Neuronal stem cell (in vitro differentiated cells): ENCODE results near the gene TBC1D16.

Experiments used
- DNase-seq: peaks from one replicate; pipeline ENCODE4 v3.0.0-alpha.2; 2013; ENCODE audit warnings: low spot score
- H2AFZ ChIP-seq: one replicate; pipeline ENCODE4 v1.6.1; 2013; ENCODE audit warnings: mild to moderate bottlenecking, low read length, inconsistent platforms
- H2AK5ac ChIP-seq: 2 replicates; pipeline ENCODE4 v1.6.1; 2013; ENCODE audit warnings: low read depth, mild to moderate bottlenecking, inconsistent platforms, low read length, moderate library complexity, mixed read lengths
- H2BK120ac ChIP-seq: 2 replicates; pipeline ENCODE4 v1.6.1; 2013; ENCODE audit warnings: low read depth, mild to moderate bottlenecking, inconsistent platforms, low read length, moderate library complexity, mixed read lengths
- H2BK12ac ChIP-seq: one replicate; pipeline ENCODE4 v1.6.1; 2013; ENCODE audit warnings: low read length, inconsistent platforms
- H2BK15ac ChIP-seq: 2 replicates; pipeline ENCODE4 v1.6.1; 2013; ENCODE audit warnings: mild to moderate bottlenecking, low read length, inconsistent platforms, mixed read lengths
- H2BK5ac ChIP-seq: one replicate; pipeline ENCODE4 v1.6.1; 2013; ENCODE audit warnings: inconsistent platforms, mild to moderate bottlenecking, low read length, moderate library complexity
- H3K14ac ChIP-seq: one replicate; pipeline ENCODE4 v1.6.1; 2013; ENCODE audit warnings: low read length, inconsistent platforms
- H3K18ac ChIP-seq: 2 replicates; pipeline ENCODE4 v1.6.1; 2013; ENCODE audit warnings: low read length, inconsistent platforms
- H3K23ac ChIP-seq: 2 replicates; pipeline ENCODE4 v1.6.1; 2013; ENCODE audit warnings: low read depth, mild to moderate bottlenecking, mixed read lengths, low read length, inconsistent platforms; ENCODE audit not compliant: poor library complexity
- H3K27ac ChIP-seq: replicated peaks from 3 replicates; pipeline ENCODE4 v1.5.1; 2013; ENCODE audit warnings: low read length, inconsistent platforms
- H3K27me3 ChIP-seq, 3 experiments: 2 replicates each; pipeline ENCODE4 v1.6.1; 2013; ENCODE audit warnings: low read length in 3 of 3, mild to moderate bottlenecking in 2 of 3, inconsistent platforms in 1 of 3, low read depth in 1 of 3, mixed read lengths in 1 of 3, moderate library complexity in 1 of 3; ENCODE audit not compliant: control insufficient read depth in 3 of 3, insufficient read depth in 3 of 3
- H3K36me3 ChIP-seq, 2 donors: replicated peaks in 1 of 2; 2 replicates each; pipeline ENCODE4 v1.6.1; 2013; ENCODE audit warnings: low read length in 2 of 2; ENCODE audit not compliant: control insufficient read depth in 2 of 2, insufficient read depth in 2 of 2
- H3K4ac ChIP-seq: 2 replicates; pipeline ENCODE4 v1.6.1; 2013; ENCODE audit warnings: inconsistent platforms, mild to moderate bottlenecking, low read length, moderate library complexity
- H3K4me1 ChIP-seq, 2 donors: 1 replicate in 1 of 2; 2 replicates in 1 of 2; pipeline ENCODE4 v1.6.1; 2013; ENCODE audit warnings: low read length in 2 of 2, low read depth in 1 of 2; ENCODE audit not compliant: control insufficient read depth in 2 of 2, insufficient read depth in 1 of 2
- H3K4me2 ChIP-seq: one replicate; pipeline ENCODE4 v1.6.1; 2013; ENCODE audit warnings: mild to moderate bottlenecking, low read length, inconsistent platforms; ENCODE audit not compliant: insufficient read depth, poor library complexity, severe bottlenecking
- H3K4me3 ChIP-seq, 2 donors: 2 replicates each; pipeline ENCODE4 v1.5.1; 2013; ENCODE audit warnings: low read length in 2 of 2, mild to moderate bottlenecking in 2 of 2, inconsistent platforms in 1 of 2, moderate library complexity in 1 of 2
- H3K79me1 ChIP-seq: one replicate; pipeline ENCODE4 v1.6.1; 2013; ENCODE audit warnings: low read depth, mild to moderate bottlenecking, inconsistent platforms, low read length, moderate library complexity
- H3K9ac ChIP-seq: one replicate; pipeline ENCODE4 v1.6.1; 2013; ENCODE audit warnings: mild to moderate bottlenecking, low read depth, low read length, inconsistent platforms; ENCODE audit not compliant: poor library complexity
- H3K9me3 ChIP-seq, 2 donors: replicated peaks in 1 of 2; 2 replicates each; pipeline versions ENCODE3 to v1.6.1; 2013; ENCODE audit warnings: low read length in 2 of 2, mild to moderate bottlenecking in 2 of 2, inconsistent platforms in 1 of 2, low read depth in 1 of 2, mixed read lengths in 1 of 2, moderate library complexity in 1 of 2; ENCODE audit not compliant: control insufficient read depth in 2 of 2, insufficient read depth in 1 of 2
- H4K8ac ChIP-seq: one replicate; pipeline ENCODE4 v1.6.1; 2013; ENCODE audit warnings: low read depth, mild to moderate bottlenecking, inconsistent platforms, low read length, moderate library complexity
- H4K91ac ChIP-seq: one replicate; pipeline ENCODE4 v1.6.1; 2013; ENCODE audit warnings: low read length, low read depth, mild to moderate bottlenecking, inconsistent platforms; ENCODE audit not compliant: poor library complexity
- WGBS, 2 donors: extraction: QIAGEN DNeasy Blood & Tissue Kit; methylation state at CpG; one replicate each; pipeline ENCODE4 v1.1.7; 2013; ENCODE audit warnings: missing lambda C conversion rate in 2 of 2, mixed read lengths in 1 of 2; ENCODE audit not compliant: insufficient read length in 2 of 2, insufficient replicate concordance in 1 of 2; ENCODE audit errors: extremely low coverage in 2 of 2; 5-methylcytosine and 5-hydroxymethylcytosine counted together

TBC1D16 gene

GRCh38 chr17:79912552-79913330 is 122.9 kb downstream of the TBC1D16 start:
- no peak for DNase-seq
- Histone ChIP-seq H3K4me1 (peaks cover 4 to 8% of the 10 kb centered on the region in 2 donors), H3K4ac (no peak overlapping the region), H3K9me3 (no peaks in the 10 kb centered on the region), H3K36me3 (no peaks in the 10 kb centered on the region), H3K27me3 (peaks cover 0 to 62% (median 3%) of the 10 kb centered on the region in 3 experiments), H2AFZ (no peak overlapping the region), H3K27ac (no peak overlapping the region), H2BK12ac (no peak overlapping the region), H2BK5ac (no peak overlapping the region), H3K14ac (no peak overlapping the region), H2BK120ac (no peak overlapping the region), H3K4me2 (no peak overlapping the region), H3K23ac (peak overlapping the region; percentile 1), H4K91ac (no peak overlapping the region), H4K8ac (no peak overlapping the region), H2BK15ac (peak overlapping the region; percentile 73), H3K9ac (no peak overlapping the region), H3K18ac (peak overlapping the region; percentile 65), H3K4me3 (no peak overlapping the region), H2AK5ac (peak overlapping the region; percentile 11), H3K79me1 (no peaks in the 10 kb centered on the region)
- no CpG with 5 or more reads among the region's 14 CpGs for WGBS, 2 donors

DNA sequence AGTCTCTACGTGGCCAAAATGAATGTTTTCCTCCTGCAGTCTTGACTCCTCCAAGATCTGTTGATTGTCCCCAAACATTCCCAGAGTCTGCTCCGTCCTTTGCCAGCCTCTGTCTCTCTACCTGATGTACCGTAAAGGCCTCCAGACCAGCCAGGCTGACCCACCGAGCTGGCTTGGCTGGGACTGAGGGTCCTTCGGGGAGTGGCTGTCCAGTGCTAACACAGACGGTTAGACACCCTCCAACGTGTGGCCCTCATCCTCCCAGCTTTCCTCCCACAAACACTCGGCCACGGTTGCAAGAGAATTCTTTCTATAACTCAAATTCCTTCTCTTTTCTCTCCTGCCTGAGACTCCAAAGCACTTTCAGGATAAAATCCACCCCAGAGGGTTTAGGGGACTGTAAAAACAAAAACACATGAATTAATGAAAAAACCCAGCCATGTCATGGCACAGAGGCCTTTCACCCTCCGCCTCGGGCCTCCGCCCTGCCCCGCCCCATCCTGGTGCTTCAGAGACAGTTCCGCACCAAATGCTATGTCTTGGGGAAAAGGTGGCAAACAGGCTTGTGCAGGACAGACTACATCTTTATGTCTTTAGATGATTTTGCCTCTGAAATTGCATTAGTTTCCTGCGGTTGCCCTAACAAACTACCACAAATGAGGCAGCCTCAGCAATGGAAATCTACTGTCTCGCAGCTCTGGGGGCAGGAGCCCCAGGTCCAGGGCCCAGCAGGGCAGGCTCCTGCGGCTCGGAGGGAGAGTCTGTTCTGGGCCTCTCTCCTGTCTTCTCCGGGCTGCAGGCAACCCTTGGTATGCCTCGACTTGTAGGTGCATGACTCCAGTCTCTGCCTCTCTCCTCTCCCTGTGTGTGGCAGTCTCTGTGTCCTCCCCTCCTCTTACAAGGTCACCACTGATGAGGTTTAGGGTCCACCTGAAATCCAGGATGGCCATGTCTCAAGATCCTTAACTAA is 124.0 kb downstream of the TBC1D16 start:
- H3K23ac ChIP-seq: no peak overlapping the region
- no CpG with 5 or more reads among the region's 20 CpGs for WGBS, 2 donors
- no peaks in the 10 kb centered on the region for H3K9me3 ChIP-seq
- no peak overlapping the region for H2BK5ac ChIP-seq
- no peaks in the 10 kb centered on the region for H3K79me1 ChIP-seq
- no peak overlapping the region for H3K27ac ChIP-seq
- DNase-seq: no peak
- H3K9ac ChIP-seq: no peak overlapping the region
- H2AFZ ChIP-seq: no peak overlapping the region
- H3K4me1 ChIP-seq: peaks cover 5 to 9% of the 10 kb centered on the region in 2 donors
- H2AK5ac ChIP-seq: peak overlapping the region; percentile 30
- H2BK12ac ChIP-seq: no peak overlapping the region
- H4K91ac ChIP-seq: no peak overlapping the region
- H3K4me3 ChIP-seq: no peak overlapping the region
- no peak overlapping the region for H2BK120ac ChIP-seq
- H3K18ac ChIP-seq: no peak overlapping the region
- H3K36me3 ChIP-seq: no peaks in the 10 kb centered on the region
- H4K8ac ChIP-seq: no peak overlapping the region
- no peak overlapping the region for H3K14ac ChIP-seq
- no peak overlapping the region for H2BK15ac ChIP-seq
- peaks cover 0 to 54% (median 2%) of the 10 kb centered on the region in 3 experiments for H3K27me3 ChIP-seq
- no peak overlapping the region for H3K4me2 ChIP-seq
- H3K4ac ChIP-seq: no peak overlapping the region

GRCh38 chr17:79910985-79911361 is 124.7 kb downstream of the TBC1D16 start:
- no CpG with 5 or more reads among the region's 14 CpGs for WGBS, 2 donors
- Histone ChIP-seq H2BK5ac (no peak overlapping the region), H3K4me3 (no peak overlapping the region), H2BK12ac (no peak overlapping the region), H3K9ac (no peak overlapping the region), H2AFZ (no peak overlapping the region), H3K4ac (no peak overlapping the region), H4K91ac (no peak overlapping the region), H3K9me3 (no peaks in the 10 kb centered on the region), H3K36me3 (no peaks in the 10 kb centered on the region), H3K79me1 (no peaks in the 10 kb centered on the region), H3K4me2 (no peak overlapping the region), H3K4me1 (peaks cover 5 to 7% of the 10 kb centered on the region in 2 donors), H2AK5ac (peak overlapping the region; percentile 65), H3K27me3 (peaks cover 0 to 50% (median 2%) of the 10 kb centered on the region in 3 experiments), H3K14ac (no peak overlapping the region), H3K27ac (no peak overlapping the region), H4K8ac (no peak overlapping the region), H3K18ac (peak overlapping the region; percentile 88), H2BK15ac (peak overlapping the region; percentile 72), H3K23ac (no peak overlapping the region), H2BK120ac (no peak overlapping the region)
- DNase-seq: no peak

DNA sequence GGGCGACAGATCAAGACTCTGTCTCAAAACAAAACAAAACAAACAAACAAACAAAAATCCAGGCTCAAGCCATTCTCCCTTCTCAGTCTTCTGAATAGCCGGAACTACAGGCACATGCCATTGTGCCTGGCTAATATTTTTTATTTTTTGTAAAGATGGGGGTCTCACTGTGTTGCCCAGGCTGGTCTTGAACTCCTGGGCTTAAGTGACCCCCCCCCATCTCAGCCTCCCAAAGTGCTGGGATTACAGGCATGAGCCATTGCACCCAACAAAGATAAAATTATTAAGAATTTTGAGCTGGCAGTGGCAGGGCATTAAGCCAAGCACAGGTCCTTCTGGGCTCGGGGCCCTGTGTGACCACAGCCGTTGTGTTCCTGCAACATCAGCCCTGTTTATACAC is 126.6 kb downstream of the TBC1D16 start:
- H3K4me2 ChIP-seq: no peak overlapping the region
- H2AK5ac ChIP-seq: no peak overlapping the region
- H2AFZ ChIP-seq: no peak overlapping the region
- no peak overlapping the region for H3K14ac ChIP-seq
- no peak overlapping the region for H2BK15ac ChIP-seq
- H4K8ac ChIP-seq: no peak overlapping the region
- H3K4me1 ChIP-seq: peaks cover 5 to 7% of the 10 kb centered on the region in 2 donors
- no peak overlapping the region for H2BK120ac ChIP-seq
- H3K4ac ChIP-seq: no peak overlapping the region
- no peak overlapping the region for H3K9ac ChIP-seq
- no peak overlapping the region for H3K23ac ChIP-seq
- WGBS, 2 donors: no CpG with 5 or more reads among the region's 4 CpGs
- H2BK5ac ChIP-seq: no peak overlapping the region
- no peaks in the 10 kb centered on the region for H3K36me3 ChIP-seq
- H3K4me3 ChIP-seq: no peak overlapping the region
- no peak for DNase-seq
- H3K27ac ChIP-seq: no peak overlapping the region
- H3K27me3 ChIP-seq: peaks cover 0 to 37% (median 0%) of the 10 kb centered on the region in 3 experiments
- no peaks in the 10 kb centered on the region for H3K79me1 ChIP-seq
- H2BK12ac ChIP-seq: no peak overlapping the region
- H4K91ac ChIP-seq: no peak overlapping the region
- H3K9me3 ChIP-seq: no peaks in the 10 kb centered on the region
- no peak overlapping the region for H3K18ac ChIP-seq
